DND-41 (cell line): ENCODE measurements around the gene STPG2.

Experiments
- CTCF ChIP-seq: IDR thresholded peaks from 2 replicates; pipeline ENCODE4 v1.5.1; 2012; ENCODE audit warnings: borderline replicate concordance, low read length, moderate library complexity, mild to moderate bottlenecking; ENCODE audit not compliant: poor library complexity, severe bottlenecking; ENCODE audit errors: extremely low read depth
- EZH2 ChIP-seq: IDR thresholded peaks from 3 replicates; pipeline ENCODE4 v1.6.1; 2012; ENCODE audit warnings: borderline replicate concordance, low read depth, mild to moderate bottlenecking, moderate library complexity, low read length, inconsistent platforms; ENCODE audit not compliant: severe bottlenecking

- TF ChIP-seq CTCF (no peak), EZH2 (no peak)
Observed at GRCh38 chr4:97778174-97778573, 365.1 kb downstream of the STPG2 start.
